ENCODE data around the gene CDV3.
"Not testable (repeated sequence)": the region's sequence is repeated elsewhere in the genome, so short reads cannot be mapped to it uniquely, and the experiment has no call there.

Gene CDV3

DNA sequence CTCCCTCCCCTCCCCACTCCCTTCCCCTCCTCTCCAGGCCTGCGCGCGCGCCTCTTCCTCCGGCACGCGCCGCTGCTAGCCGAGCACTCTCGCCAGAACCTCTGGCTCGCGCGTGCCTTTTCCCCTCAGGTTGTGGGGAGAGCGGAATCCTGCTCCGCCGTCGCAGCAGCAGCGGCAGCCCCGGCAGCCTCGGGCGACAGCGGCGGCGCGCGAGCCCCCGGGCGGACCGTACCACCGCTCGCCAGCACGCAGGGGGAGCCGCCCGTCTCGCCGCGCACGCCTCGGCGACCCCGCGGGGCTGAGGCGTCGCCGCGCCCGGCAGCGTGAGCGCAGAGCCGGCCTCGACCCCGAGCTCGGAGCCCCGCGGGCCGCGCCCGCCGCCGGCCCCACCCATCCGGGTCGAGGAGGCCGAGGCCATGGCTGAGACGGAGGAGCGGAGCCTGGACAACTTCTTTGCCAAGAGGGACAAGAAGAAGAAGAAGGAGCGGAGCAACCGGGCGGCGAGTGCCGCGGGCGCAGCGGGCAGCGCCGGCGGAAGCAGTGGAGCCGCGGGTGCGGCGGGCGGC lies at the start of gene CDV3:
Gene CDV3, plus strand, starts transcription at position 58 of the 566 bp plus-strand sequence. Its CDS starts 359 bp downstream, at position 417.
- DNase-seq (ENCODE audit: low read depth in 1 of 2, low spot score in 1 of 2), result no peak

DNA sequence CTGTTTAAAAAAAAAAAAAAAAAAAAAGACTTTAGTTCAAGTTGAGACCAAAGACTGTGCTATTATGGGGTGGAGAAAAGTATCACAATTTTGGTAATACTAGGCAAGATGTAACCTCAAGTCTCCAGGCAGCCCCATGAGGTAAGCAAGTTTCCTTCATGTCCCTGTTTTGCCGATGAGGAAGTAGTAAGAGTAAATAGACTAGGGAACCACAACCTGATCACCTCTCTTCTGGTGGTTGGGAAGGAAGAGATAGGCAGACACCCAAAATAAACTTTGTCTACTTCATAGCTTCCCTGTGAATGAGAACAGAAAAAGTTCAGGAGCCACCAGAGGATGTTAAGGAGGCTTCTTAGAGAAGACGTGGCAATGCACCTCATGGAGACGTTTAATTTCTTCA lies 49.7 kb upstream of the CDV3 start:
- not testable (repeated sequence) for DNase-seq (ENCODE audit: low read depth in 1 of 2, low spot score in 1 of 2)

GRCh38 chr3:133525435-133525834 lies 48.1 kb upstream of the CDV3 start:
- no peak for DNase-seq (ENCODE audit: low read depth in 1 of 2, low spot score in 1 of 2)

GRCh38 chr3:133527081-133527715 lies 46.3 kb upstream of the CDV3 start:
- no peak for DNase-seq (ENCODE audit: low read depth in 1 of 2, low spot score in 1 of 2)

GRCh38 chr3:133529809-133530208 lies 43.7 kb upstream of the CDV3 start:
- DNase-seq (ENCODE audit: low read depth in 1 of 2, low spot score in 1 of 2), result no peak

DNA sequence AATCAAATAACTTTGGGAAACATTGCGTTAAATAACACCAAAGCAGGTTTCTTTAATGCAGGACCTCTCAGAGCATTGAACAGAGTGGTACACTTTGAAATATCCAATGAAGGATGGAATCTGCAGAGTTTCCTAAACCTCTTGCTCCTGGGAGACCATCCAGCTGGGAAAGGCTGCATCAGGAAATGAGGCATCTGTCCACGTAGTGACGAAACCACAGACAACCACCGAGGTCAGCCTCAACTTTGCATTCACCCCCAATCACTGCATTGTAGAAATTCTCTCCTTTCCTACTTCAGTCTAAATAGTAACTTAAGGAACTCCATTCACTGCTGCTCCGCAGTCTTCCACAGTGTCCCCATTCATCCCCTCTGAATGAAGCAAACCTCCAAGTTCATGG lies 41.5 kb upstream of the CDV3 start:
- no peak for DNase-seq (ENCODE audit: low read depth in 1 of 2, low spot score in 1 of 2)

- no peak for DNase-seq (ENCODE audit: low read depth in 1 of 2, low spot score in 1 of 2)
Measured at GRCh38 chr3:133532951-133533350, 40.5 kb upstream of the CDV3 start.

DNA sequence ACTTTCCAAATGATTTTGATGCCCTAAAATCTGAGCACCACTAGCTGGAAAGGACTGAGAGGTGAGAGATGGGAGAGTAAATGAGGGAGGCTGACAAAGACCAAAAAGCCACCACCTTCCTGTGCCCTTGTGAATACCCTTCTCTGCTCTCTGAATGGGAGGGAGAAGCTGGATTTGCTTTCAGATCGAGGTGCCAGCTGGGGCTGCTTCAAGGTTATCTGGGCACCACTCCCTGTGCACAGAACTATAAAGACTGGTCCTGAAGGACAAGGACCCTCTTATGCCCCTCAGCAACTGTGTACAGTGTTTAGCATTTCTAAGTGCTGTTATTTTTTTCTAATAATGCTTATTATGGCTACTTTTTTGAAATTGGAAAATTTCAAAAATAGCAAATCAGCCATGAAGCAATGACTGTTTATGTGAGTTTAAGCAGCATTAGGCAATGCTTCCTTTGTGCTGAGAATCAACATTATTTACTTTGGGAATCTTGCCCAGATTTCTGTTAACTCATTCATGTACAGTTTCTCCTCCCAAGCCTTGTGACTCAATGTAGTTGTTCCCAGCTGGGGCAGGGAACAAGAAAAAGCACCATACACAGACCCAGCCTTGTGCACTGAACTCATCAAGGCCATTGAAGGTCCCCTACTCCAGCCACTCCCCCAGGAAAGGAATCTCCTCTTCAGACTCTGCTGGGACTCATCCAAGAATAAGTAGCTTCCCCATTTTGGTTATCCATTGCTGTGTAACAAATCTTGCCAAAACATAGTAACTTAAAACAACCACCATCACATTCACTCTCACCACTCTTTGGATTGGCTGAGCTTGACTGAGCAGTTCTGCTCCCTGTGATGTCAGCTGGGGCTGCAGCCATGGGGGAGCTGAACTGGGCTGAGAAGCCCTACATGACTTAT lies 37.3 kb upstream of the CDV3 start:
- no peak for DNase-seq (ENCODE audit: low read depth in 1 of 2, low spot score in 1 of 2)

DNA sequence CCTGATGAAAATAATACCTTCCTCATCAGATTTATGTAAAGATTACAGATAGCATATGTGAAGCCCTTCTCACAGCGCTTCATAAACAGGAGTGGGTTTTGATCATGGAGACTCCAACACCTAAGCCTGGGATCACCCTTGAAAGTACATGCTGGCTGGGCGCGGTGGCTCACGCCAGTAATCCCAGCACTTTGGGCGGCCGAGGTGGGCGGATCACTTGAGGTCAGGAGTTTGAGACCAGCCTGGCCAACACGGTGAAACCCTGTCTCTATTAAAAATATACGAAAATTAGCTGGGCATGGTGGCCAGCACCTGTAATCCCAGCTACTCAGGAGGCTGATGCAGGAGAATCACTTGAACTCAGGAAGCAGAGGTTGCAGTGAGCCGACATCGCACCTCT lies 36.4 kb upstream of the CDV3 start:
- not testable (repeated sequence) for DNase-seq (ENCODE audit: low read depth in 1 of 2, low spot score in 1 of 2)

DNA sequence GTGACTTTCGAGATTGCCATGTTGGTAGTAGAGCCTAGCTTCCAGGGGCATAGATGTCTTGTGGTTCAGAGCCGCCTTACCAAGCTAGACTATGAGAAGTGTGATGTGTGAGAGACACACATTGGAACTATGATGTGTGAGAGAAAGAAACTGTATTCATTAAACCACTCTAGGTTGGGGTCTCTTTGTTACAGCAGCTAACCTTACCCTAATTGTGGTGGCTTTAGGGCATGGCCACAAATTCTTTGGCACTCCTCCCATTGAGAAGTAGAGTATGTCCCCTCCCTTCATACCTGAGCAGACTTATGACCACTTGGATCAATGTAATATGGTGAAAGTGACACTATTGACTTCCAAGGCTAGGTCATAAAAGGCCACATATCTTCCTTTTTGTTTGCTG lies 35.3 kb upstream of the CDV3 start:
- DNase-seq (ENCODE audit: low read depth in 1 of 2, low spot score in 1 of 2), result no peak

DNA sequence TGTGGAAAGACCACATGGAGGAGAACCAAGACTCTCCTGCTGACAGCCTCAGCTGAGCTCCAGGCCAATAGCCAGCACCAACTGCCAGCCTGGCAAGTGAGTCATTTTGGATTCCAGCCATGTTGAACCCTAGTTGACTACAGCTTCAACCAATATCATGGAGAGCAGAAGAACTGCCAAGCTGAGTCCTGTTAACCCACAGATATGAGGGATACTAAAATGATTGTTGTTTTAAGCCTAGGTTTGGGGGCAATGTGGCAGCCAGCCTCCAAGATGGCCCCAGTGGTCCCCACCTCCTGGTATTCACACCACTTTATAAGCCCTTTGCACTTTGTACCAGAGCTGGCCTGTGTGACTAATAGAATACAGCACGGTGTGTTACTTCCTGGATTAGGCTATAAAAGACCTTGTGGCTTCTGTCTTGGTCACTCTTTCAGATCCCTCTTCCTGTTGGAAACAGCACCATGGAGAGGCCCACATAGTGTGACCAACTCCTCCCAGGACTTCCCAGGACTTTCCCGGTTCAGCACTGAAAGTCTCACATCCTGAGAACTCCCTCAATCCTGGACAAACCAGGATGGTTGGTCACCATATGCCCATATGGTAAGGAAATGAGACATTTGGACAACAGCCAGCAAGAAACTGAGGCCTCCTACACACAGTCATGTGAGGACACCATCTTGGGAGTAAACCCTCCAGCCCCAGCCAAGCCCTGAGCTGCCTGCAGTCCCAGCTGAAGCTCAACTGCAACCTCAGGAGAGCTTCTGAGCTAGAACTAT lies 32.4 kb upstream of the CDV3 start:
- no peak for DNase-seq (ENCODE audit: low read depth in 1 of 2, low spot score in 1 of 2)

GRCh38 chr3:133542871-133543270 lies 30.6 kb upstream of the CDV3 start:
- no peak for DNase-seq (ENCODE audit: low read depth in 1 of 2, low spot score in 1 of 2)

DNA sequence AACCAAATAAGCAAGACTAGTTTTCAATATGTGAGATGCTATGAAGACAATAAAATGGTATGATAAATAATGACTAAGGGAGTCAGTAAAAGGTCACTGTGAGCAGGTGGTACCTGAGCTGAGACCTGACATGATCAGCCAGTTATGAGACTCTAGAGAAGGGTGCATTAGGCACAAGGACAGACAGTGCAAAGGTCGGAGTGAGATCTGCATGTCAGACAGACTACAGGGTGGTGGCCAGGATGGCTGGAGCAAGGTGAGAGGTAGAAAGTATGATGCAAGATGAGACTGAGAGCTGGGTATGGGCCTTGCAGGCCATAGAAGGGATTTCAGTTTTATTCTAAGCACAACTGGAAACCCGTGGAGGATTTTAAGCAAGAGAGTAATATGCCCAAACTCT lies 28.5 kb upstream of the CDV3 start:
- DNase-seq (ENCODE audit: low read depth in 1 of 2, low spot score in 1 of 2), result not testable (repeated sequence)

- no peak for DNase-seq (ENCODE audit: low read depth in 1 of 2, low spot score in 1 of 2)
Measured at GRCh38 chr3:133547432-133548041, 25.9 kb upstream of the CDV3 start.

GRCh38 chr3:133548090-133548489 lies 25.4 kb upstream of the CDV3 start:
- no peak for DNase-seq (ENCODE audit: low read depth in 1 of 2, low spot score in 1 of 2)

DNA sequence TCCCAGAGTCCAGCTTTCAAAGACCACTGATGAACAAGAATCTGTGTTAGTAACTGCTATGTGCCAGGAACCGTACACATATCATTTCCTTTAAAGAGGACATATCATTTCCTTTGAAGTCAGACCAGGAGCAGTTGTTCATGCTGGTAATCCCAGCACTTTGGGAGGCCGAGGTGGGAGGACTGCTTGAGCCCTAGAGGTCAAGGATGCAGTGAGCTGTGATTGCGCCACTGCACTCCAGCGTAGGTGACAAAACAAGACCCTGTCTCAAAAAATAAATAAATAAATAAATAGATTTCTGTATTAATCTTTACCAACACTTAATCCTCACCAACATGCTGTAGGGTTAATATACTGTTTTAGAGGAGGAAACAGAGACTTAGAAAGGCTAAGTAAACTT lies 23.9 kb upstream of the CDV3 start:
- no peak for DNase-seq (ENCODE audit: low read depth in 1 of 2, low spot score in 1 of 2)

- DNase-seq (ENCODE audit: low read depth in 1 of 2, low spot score in 1 of 2), result not testable (repeated sequence)
Measured at GRCh38 chr3:133551589-133551988, 21.9 kb upstream of the CDV3 start.

- no peak for DNase-seq (ENCODE audit: low read depth in 1 of 2, low spot score in 1 of 2)
Measured at GRCh38 chr3:133561679-133562078, 11.8 kb upstream of the CDV3 start.

GRCh38 chr3:133562376-133562775 lies 11.1 kb upstream of the CDV3 start:
- DNase-seq (ENCODE audit: low read depth in 1 of 2, low spot score in 1 of 2), result no peak

DNA sequence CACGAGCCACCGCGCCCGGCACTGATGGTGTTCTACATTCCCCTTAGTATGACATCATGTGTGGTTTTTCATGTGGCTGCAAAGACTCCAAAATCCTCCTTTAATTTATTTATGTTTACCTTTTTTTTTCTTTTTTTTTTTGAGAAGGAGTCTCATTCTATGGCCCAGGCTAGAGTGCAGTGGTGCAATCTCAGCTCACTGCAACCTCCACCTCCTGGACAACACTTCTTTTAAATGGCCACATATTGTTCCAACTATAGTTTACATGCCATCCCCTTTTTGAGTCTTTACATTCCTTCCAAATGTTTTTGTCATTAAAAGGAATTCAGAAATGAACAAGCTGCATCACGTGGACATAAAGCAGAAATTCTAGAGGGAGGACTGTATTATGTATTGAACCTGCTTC lies 10.3 kb upstream of the CDV3 start:
- no peak for DNase-seq (ENCODE audit: low read depth in 1 of 2, low spot score in 1 of 2)

GRCh38 chr3:133563816-133564215 lies 9.7 kb upstream of the CDV3 start:
- no peak for DNase-seq (ENCODE audit: low read depth in 1 of 2, low spot score in 1 of 2)

Measured in stimulated activated CD4-positive, alpha-beta T cell treated with anti-CD3 and anti-CD28 coated beads, Interleukin-15, amount 100 ng/mL, for 1 hour (primary cell).